Gastroesophageal sphincter (tissue), 4 donors: ENCODE data around the gene SPEG. TPM values are rescaled to one million over a fixed set of nuclear protein-coding genes. Genes with fewer than 3 reads are reported as not detected.

ENCODE experiments used
- ATAC-seq: fragments of 150-250 bp; one replicate; pipeline ENCODE4 v1.9.1; 2016; ENCODE audit warnings: mild to moderate bottlenecking, moderate library complexity
- H3K27ac ChIP-seq, 4 donors: fragments of 200-600 bp; sonication (generic) in 3 of 4; 1 replicate in 3 of 4; 2 replicates in 1 of 4; pipeline ENCODE4 v1.5.1; 2016 to 2019
- H3K27me3 ChIP-seq: fragments of 200-600 bp; sonication (generic); one replicate; pipeline ENCODE4 v1.5.1; 2019
- H3K36me3 ChIP-seq, 2 donors: fragments of 200-600 bp; sonication (generic); one replicate each; pipeline ENCODE4 v1.5.1; 2019; ENCODE audit warnings: control low read depth in 1 of 2
- H3K4me1 ChIP-seq, 3 donors: fragments of 200-600 bp; sonication (generic); 1 replicate in 2 of 3; 2 replicates in 1 of 3; pipeline ENCODE4 v1.5.1; 2016 to 2019; ENCODE audit warnings: control low read depth in 2 of 3
- H3K4me3 ChIP-seq, 2 donors: fragments of 200-600 bp; sonication (generic); one replicate each; pipeline ENCODE4 v1.5.1; 2019; ENCODE audit warnings: mild to moderate bottlenecking in 1 of 2, moderate library complexity in 1 of 2
- H3K9me3 ChIP-seq, 3 donors: fragments of 200-600 bp; sonication (generic); one replicate each; pipeline ENCODE4 v1.5.1; 2017 to 2019; ENCODE audit warnings: control low read depth in 2 of 3
- CTCF ChIP-seq, 4 experiments: fragments of 200-600 bp in 2 of 4; fragments of 450-650 bp in 2 of 4; sonication (generic) in 1 of 4; IDR thresholded peaks; one replicate each; pipeline ENCODE4 v1.5.1; 2017 to 2019; ENCODE audit warnings: antibody characterized with exemption in 4 of 4, mild to moderate bottlenecking in 2 of 4, moderate library complexity in 2 of 4
- EP300 ChIP-seq: sonication (generic); formaldehyde crosslinking; IDR thresholded peaks from one replicate; pipeline ENCODE4 v1.6.1; 2017; ENCODE audit warnings: antibody characterized with exemption, mild to moderate bottlenecking
- POLR2A ChIP-seq, 2 donors: fragments of 450-650 bp; IDR thresholded peaks; one replicate each; pipeline ENCODE4 v1.6.1; 2017; ENCODE audit warnings: antibody characterized with exemption in 2 of 2, mild to moderate bottlenecking in 2 of 2, moderate library complexity in 1 of 2
- POLR2AphosphoS5 ChIP-seq: sonication (generic); formaldehyde crosslinking; IDR thresholded peaks from one replicate; pipeline ENCODE4 v1.6.1; 2017; ENCODE audit warnings: antibody characterized with exemption
- WGBS, 2 donors: methylation state at CpG; one replicate each; pipeline ENCODE4 v1.1.5; 2018; ENCODE audit warnings: low coverage in 1 of 2; 5-methylcytosine and 5-hydroxymethylcytosine counted together
- total RNA-seq, 4 donors: library from RNA; depleted of rRNA; stranded (reverse); fragments of >200 nt; gene quantifications; one replicate each; pipeline ENCODE4 v1.1.0, GENCODE V29; 2016

Gene SPEG
- total RNA-seq, 4 donors from 2014 or later = 90.2 to 307 (median 214) TPM

- 68 to 80% methylated on average over 4 to 8 of the region's 8 CpGs for WGBS, 2 donors
- ATAC-seq = no peak
- peaks cover 46% of the 10 kb centered on the region for H3K27me3 ChIP-seq
- no peaks in the 10 kb centered on the region for H3K9me3 ChIP-seq
- TF ChIP-seq EP300 = no peak
- TF ChIP-seq POLR2AphosphoS5 = no peak
- TF ChIP-seq CTCF (IDR thresholded peaks at IDR 0.05) = no peak
- TF ChIP-seq POLR2A (IDR thresholded peaks at IDR 0.05) = no peak
- H3K4me3 ChIP-seq = no peak overlapping the region
- peaks cover 0 to 40% (median 27%) of the 10 kb centered on the region in 3 donors for H3K4me1 ChIP-seq
- no peaks in the 10 kb centered on the region for H3K36me3 ChIP-seq
- H3K27ac ChIP-seq = no peak overlapping the region
Measured at GRCh38 chr2:219520079-219520478, 85.4 kb downstream of the SPEG start.

- Histone ChIP-seq H3K36me3 (no peaks in the 10 kb centered on the region), H3K27ac (peak overlapping the region in 3 of 4 donors; percentile 78 to 90 (median 86)), H3K4me1 (peaks cover 0 to 40% (median 27%) of the 10 kb centered on the region in 3 donors), H3K4me3 (no peak overlapping the region), H3K27me3 (peaks cover 53% of the 10 kb centered on the region), H3K9me3 (no peaks in the 10 kb centered on the region)
- ATAC-seq = peak; percentile 28
- WGBS, 2 donors = 13 to 21% methylated on average over 6 of the region's 14 CpGs
- TF ChIP-seq POLR2AphosphoS5 (no peak), POLR2A (IDR thresholded peaks at IDR 0.05) (no peak), CTCF (IDR thresholded peaks at IDR 0.05) (peak in 3 of 4 experiments; percentile 68 to 81 (median 75))
Measured at GRCh38 chr2:219521066-219521880, 86.6 kb downstream of the SPEG start.

DNA sequence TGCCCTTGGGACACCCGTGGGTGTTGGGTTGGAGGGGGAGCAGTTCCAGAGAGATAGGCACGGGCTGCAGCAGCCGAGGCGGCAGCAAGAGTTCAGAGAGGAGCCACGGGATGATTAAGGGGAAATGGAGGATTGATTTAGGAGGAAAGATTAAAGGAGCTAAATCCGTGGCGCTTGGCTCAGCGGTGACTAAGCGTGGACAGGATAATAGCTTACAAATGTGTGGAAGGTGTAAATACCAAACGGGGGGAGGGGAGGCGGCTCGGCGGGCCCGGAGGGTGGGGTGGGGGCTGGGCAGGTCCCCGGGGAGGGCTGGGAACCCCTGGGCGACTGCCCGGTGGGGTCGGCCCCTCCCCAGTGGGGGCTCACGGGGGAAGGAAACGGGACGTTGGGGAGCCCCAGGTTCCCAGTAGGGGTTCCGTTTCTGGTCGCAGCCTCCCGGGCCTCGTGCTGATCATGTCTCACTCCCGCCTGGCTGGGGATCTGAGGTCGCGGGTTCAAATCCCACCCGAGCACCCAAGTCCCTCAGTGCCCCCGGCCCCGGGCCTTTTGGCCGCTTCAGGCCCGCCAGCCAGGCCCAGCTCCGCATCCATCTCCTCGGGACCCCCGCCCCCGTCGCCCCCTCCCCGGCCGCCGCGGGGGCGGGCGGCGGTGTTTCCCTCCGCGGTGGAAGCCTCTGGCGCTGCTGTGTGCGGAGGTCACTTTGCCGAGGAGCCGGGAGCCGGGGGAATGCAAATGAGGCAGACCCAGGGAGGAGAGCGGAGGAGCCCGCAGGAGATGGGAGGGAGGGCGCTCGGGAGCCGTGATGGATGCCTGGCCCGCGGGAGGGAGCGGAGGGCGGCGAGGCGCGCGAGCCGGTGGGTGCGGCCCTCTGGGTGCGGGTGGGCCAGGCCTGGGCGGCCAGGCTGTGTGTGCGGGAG, 87.7 kb downstream of the SPEG start:
- H3K27me3 ChIP-seq = peaks cover 51% of the 10 kb centered on the region
- TF ChIP-seq POLR2A (IDR thresholded peaks at IDR 0.05) = no peak
- TF ChIP-seq CTCF (IDR thresholded peaks at IDR 0.05) = peak in 1 of 4 experiments; percentile 31
- peak; percentile 61 for TF ChIP-seq POLR2AphosphoS5
- 5 to 7% methylated on average over 8 to 21 of the region's 70 CpGs for WGBS, 2 donors
- peaks cover 0 to 37% (median 27%) of the 10 kb centered on the region in 3 donors for H3K4me1 ChIP-seq
- H3K27ac ChIP-seq = peak overlapping the region; percentile 5 to 90 (median 82)
- H3K9me3 ChIP-seq = no peaks in the 10 kb centered on the region
- peak overlapping the region; percentile 1 to 48 for H3K4me3 ChIP-seq
- no peaks in the 10 kb centered on the region for H3K36me3 ChIP-seq
- ATAC-seq = peak; percentile 52

- TF ChIP-seq POLR2AphosphoS5 = no peak
- WGBS, 2 donors = 27 to 32% methylated on average over 3 to 10 of the region's 24 CpGs
- H3K4me1 ChIP-seq = peaks cover 0 to 31% (median 27%) of the 10 kb centered on the region in 3 donors
- peak overlapping the region; percentile 5 to 90 (median 82) for H3K27ac ChIP-seq
- no peaks in the 10 kb centered on the region for H3K9me3 ChIP-seq
- peak overlapping the region; percentile 1 to 48 for H3K4me3 ChIP-seq
- H3K27me3 ChIP-seq = peaks cover 47% of the 10 kb centered on the region
- ATAC-seq = no peak
- H3K36me3 ChIP-seq = no peaks in the 10 kb centered on the region
Measured at GRCh38 chr2:219523031-219523671, 88.5 kb downstream of the SPEG start.

DNA sequence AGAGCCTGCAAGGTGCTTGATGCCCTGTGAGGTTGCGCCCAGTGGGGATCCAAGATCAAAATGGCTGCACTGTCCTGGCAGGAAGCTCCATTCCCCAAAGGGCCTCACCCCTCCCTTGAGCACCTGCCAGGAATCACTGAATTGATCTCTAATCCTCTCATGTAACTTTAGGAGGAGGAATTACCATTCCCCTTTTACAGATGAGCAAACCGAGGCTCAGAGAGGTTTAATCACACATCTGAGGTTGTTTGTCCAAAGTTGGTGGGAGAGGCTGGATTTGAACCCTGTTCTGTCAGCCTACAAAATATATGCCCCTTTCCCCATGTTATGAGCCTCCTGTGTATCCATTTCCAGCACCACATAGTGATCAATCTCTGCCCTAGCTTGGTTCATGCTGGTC, 90.2 kb downstream of the SPEG start:
- Histone ChIP-seq H3K4me3 (no peak overlapping the region), H3K27ac (no peak overlapping the region), H3K36me3 (no peaks in the 10 kb centered on the region), H3K27me3 (peaks cover 61% of the 10 kb centered on the region), H3K9me3 (no peaks in the 10 kb centered on the region), H3K4me1 (peaks cover 0 to 34% (median 29%) of the 10 kb centered on the region in 3 donors)
- 80 to 100% methylated on average over 1 of the region's 2 CpGs for whole genome bisulfite sequencing, 2 donors
- ATAC-seq = no peak
- no peak for TF ChIP-seq POLR2AphosphoS5
- no peak for TF ChIP-seq POLR2A (IDR thresholded peaks at IDR 0.05)
- no peak for TF ChIP-seq EP300
